CD14-positive monocyte (primary cell): ENCODE measurements around the gene DNAH9. TPM values are rescaled to one million over a fixed set of nuclear protein-coding genes. Genes with fewer than 3 reads are reported as not detected.

Experiments
- DNase-seq, 3 donors: peaks; one replicate each; pipeline ENCODE4 v3.0.0-alpha.2; 2011 to 2022
- H2AFZ ChIP-seq: 2 replicates; pipeline ENCODE4 v1.6.0; 2012; ENCODE audit warnings: mild to moderate bottlenecking, low read depth, low read length, inconsistent platforms; ENCODE audit not compliant: insufficient read depth, poor library complexity, severe bottlenecking
- H3K27ac ChIP-seq, 2 donors: 1 replicate in 1 of 2; 2 replicates in 1 of 2; pipeline ENCODE4 v1.5.1; 2012 to 2013; ENCODE audit warnings: low read length in 2 of 2, control low read depth in 1 of 2, inconsistent platforms in 1 of 2, low read depth in 1 of 2, mild to moderate bottlenecking in 1 of 2
- H3K27me3 ChIP-seq, 2 donors: one replicate each; pipeline versions ENCODE4 v1.6.0 to v1.6.1; 2011 to 2013; ENCODE audit warnings: low read length in 2 of 2; ENCODE audit not compliant: control insufficient read depth in 2 of 2, insufficient read depth in 2 of 2
- H3K36me3 ChIP-seq, 2 donors: replicated peaks in 1 of 2; 1 replicate in 1 of 2; 2 replicates in 1 of 2; pipeline versions ENCODE4 v1.5.1 to v1.6.1; 2012 to 2013; ENCODE audit warnings: low read length in 2 of 2, control low read depth in 1 of 2, inconsistent platforms in 1 of 2, mild to moderate bottlenecking in 1 of 2; ENCODE audit not compliant: insufficient read depth in 2 of 2, control insufficient read depth in 1 of 2
- H3K4me1 ChIP-seq, 2 donors: 1 replicate in 1 of 2; 2 replicates in 1 of 2; pipeline versions ENCODE4 v1.5.1 to v1.6.1; 2012 to 2013; ENCODE audit warnings: low read length in 2 of 2, control low read depth in 1 of 2, inconsistent platforms in 1 of 2, mild to moderate bottlenecking in 1 of 2, moderate library complexity in 1 of 2; ENCODE audit not compliant: insufficient read depth in 2 of 2, control insufficient read depth in 1 of 2
- H3K4me2 ChIP-seq: replicated peaks from 2 replicates; pipeline ENCODE3; 2012; ENCODE audit warnings: low read length, moderate library complexity, mild to moderate bottlenecking; ENCODE audit not compliant: poor library complexity, severe bottlenecking; ENCODE audit errors: extremely low read depth
- H3K4me3 ChIP-seq, 3 experiments: fragments of 200-600 bp in 1 of 3; sonication (generic) in 1 of 3; replicated peaks in 1 of 3; 1 replicate in 2 of 3; 2 replicates in 1 of 3; pipeline ENCODE4 v1.5.1; 2011 to 2013; ENCODE audit warnings: low read length in 3 of 3, mild to moderate bottlenecking in 3 of 3, control low read depth in 2 of 3, low read depth in 2 of 3, inconsistent platforms in 1 of 3, moderate library complexity in 1 of 3
- H3K79me2 ChIP-seq: 2 replicates; pipeline ENCODE4 v1.6.0; 2012; ENCODE audit warnings: mild to moderate bottlenecking, control low read depth, inconsistent platforms, low read length, moderate library complexity; ENCODE audit not compliant: insufficient read depth
- H3K9ac ChIP-seq: 2 replicates; pipeline ENCODE4 v1.6.0; 2017; ENCODE audit warnings: low read length, mild to moderate bottlenecking; ENCODE audit not compliant: insufficient read depth, poor library complexity, severe bottlenecking
- H3K9me3 ChIP-seq, 2 donors: replicated peaks in 1 of 2; 1 replicate in 1 of 2; 2 replicates in 1 of 2; pipeline versions ENCODE4 v1.5.1 to v1.6.1; 2012 to 2013; ENCODE audit warnings: low read length in 2 of 2, control low read depth in 1 of 2; ENCODE audit not compliant: control insufficient read depth in 1 of 2, insufficient read depth in 1 of 2
- H4K20me1 ChIP-seq: 2 replicates; pipeline ENCODE4 v1.6.0; 2012; ENCODE audit warnings: mild to moderate bottlenecking, low read length, control low read depth, moderate library complexity; ENCODE audit not compliant: insufficient read depth
- H3K27ac Mint-ChIP-seq, 7 donors: one replicate each; pipeline ENCODE4 v1.8.0; 2020; ENCODE audit warnings: mild to moderate bottlenecking in 7 of 7, mixed read lengths in 7 of 7, moderate library complexity in 6 of 7, inconsistent platforms in 2 of 7
- H3K27me3 Mint-ChIP-seq, 3 donors: one replicate each; pipeline ENCODE4 v1.8.0; 2021 to 2022; ENCODE audit warnings: low read depth in 3 of 3, mild to moderate bottlenecking in 3 of 3, mixed read lengths in 3 of 3, moderate library complexity in 3 of 3, inconsistent platforms in 1 of 3
- H3K36me3 Mint-ChIP-seq, 2 donors: one replicate each; pipeline ENCODE4 v1.8.0; 2020; ENCODE audit warnings: mixed read lengths in 2 of 2, inconsistent platforms in 1 of 2, mild to moderate bottlenecking in 1 of 2
- H3K4me1 Mint-ChIP-seq: one replicate; pipeline ENCODE4 v1.8.0; 2020; ENCODE audit warnings: mild to moderate bottlenecking, mixed read lengths
- H3K4me3 Mint-ChIP-seq, 2 donors: one replicate each; pipeline ENCODE4 v1.8.0; 2020; ENCODE audit warnings: mild to moderate bottlenecking in 2 of 2, mixed read lengths in 2 of 2, moderate library complexity in 1 of 2
- H3K9me3 Mint-ChIP-seq, 7 donors: one replicate each; pipeline ENCODE4 v1.8.0; 2020 to 2022; ENCODE audit warnings: mixed read lengths in 7 of 7, mild to moderate bottlenecking in 6 of 7, moderate library complexity in 6 of 7, inconsistent platforms in 2 of 7
- CTCF ChIP-seq: fragments of 200-600 bp; IDR thresholded peaks from one replicate; pipeline ENCODE4 v1.8.0; 2022; ENCODE audit warnings: antibody characterized with exemption, mild to moderate bottlenecking
- WGBS: methylation state at CpG from one replicate; pipeline ENCODE4 v1.1.5; 2013; ENCODE audit warnings: missing lambda C conversion rate; ENCODE audit not compliant: insufficient coverage; 5-methylcytosine and 5-hydroxymethylcytosine counted together
- intact Hi-C, 2 donors: fragments of 100-400 bp; cut with micrococcal nuclease; formaldehyde crosslinking; loops; one replicate each; pipeline versions ENCODE4 v1.15.0 to v1.15.1; 2023
- polyA plus RNA-seq, 3 donors: library from polyadenylated mRNA; depleted of rRNA in 1 of 3; unstranded in 2 of 3; stranded (reverse) in 1 of 3; fragments of 300-500 nt in 2 of 3; fragments of >200 nt in 1 of 3; fragmentation: Illumina TruSeq in 2 of 3; gene quantifications; 1 replicate in 2 of 3; 2 replicates in 1 of 3; pipeline ENCODE4 v1.2.3, GENCODE V29; 2012 to 2021

DNAH9 gene
- polyA plus RNA-seq, 3 donors: not detected

GRCh38 chr17:11668618-11669017 lies 70.3 kb downstream of the DNAH9 start:
- Mint-ChIP-seq H3K36me3 (no peaks in the 10 kb centered on the region), H3K9me3 (peaks cover 0 to 19% (median 5%) of the 10 kb centered on the region in 7 donors), H3K27me3 (no peaks in the 10 kb centered on the region), H3K27ac (no peak overlapping the region), H3K4me3 (no peak overlapping the region), H3K4me1 (no peaks in the 10 kb centered on the region)
- no CpG with 5 or more reads among the region's 1 CpG for whole genome bisulfite sequencing
- no peak for TF ChIP-seq CTCF
- Histone ChIP-seq H4K20me1 (no peaks in the 10 kb centered on the region), H3K9me3 (peaks cover 9 to 23% of the 10 kb centered on the region in 2 donors), H3K36me3 (no peaks in the 10 kb centered on the region), H3K4me3 (no peak overlapping the region), H3K27ac (no peak overlapping the region), H3K4me1 (no peaks in the 10 kb centered on the region), H2AFZ (no peak overlapping the region), H3K4me2 (no peak overlapping the region), H3K9ac (no peak overlapping the region), H3K79me2 (no peaks in the 10 kb centered on the region), H3K27me3 (no peaks in the 10 kb centered on the region)
- intact Hi-C loops: no loop called here
- DNase-seq: no peak

- H3K4me1 Mint-ChIP-seq: no peaks in the 10 kb centered on the region
- no peak overlapping the region for H3K4me3 Mint-ChIP-seq
- intact Hi-C loops: no loop called here
- Histone ChIP-seq H3K79me2 (no peaks in the 10 kb centered on the region), H3K4me3 (no peak overlapping the region), H3K27me3 (no peaks in the 10 kb centered on the region), H4K20me1 (no peaks in the 10 kb centered on the region), H3K4me1 (no peaks in the 10 kb centered on the region), H2AFZ (no peak overlapping the region), H3K36me3 (no peaks in the 10 kb centered on the region), H3K9ac (no peak overlapping the region), H3K9me3 (peaks cover 4 to 18% of the 10 kb centered on the region in 2 donors), H3K27ac (no peak overlapping the region), H3K4me2 (no peak overlapping the region)
- WGBS: 45% methylated on average over 3 of the region's 4 CpGs
- no peak for TF ChIP-seq CTCF
- H3K27me3 Mint-ChIP-seq: no peaks in the 10 kb centered on the region
- no peaks in the 10 kb centered on the region for H3K36me3 Mint-ChIP-seq
- DNase-seq: no peak
- peaks cover 0 to 17% (median 3%) of the 10 kb centered on the region in 7 donors for H3K9me3 Mint-ChIP-seq
- no peak overlapping the region for H3K27ac Mint-ChIP-seq
Measured at GRCh38 chr17:11671126-11671525, 72.9 kb downstream of the DNAH9 start.
